Measurements from ENCODE around the gene PRRG1.
A peak's percentile ranks its signal among the peaks of the same experiment; 100 is the strongest.
"Not testable (repeated sequence)": the region's sequence is repeated elsewhere in the genome, so short reads cannot be mapped to it uniquely, and the experiment has no call there.

The PRRG1 gene

DNA sequence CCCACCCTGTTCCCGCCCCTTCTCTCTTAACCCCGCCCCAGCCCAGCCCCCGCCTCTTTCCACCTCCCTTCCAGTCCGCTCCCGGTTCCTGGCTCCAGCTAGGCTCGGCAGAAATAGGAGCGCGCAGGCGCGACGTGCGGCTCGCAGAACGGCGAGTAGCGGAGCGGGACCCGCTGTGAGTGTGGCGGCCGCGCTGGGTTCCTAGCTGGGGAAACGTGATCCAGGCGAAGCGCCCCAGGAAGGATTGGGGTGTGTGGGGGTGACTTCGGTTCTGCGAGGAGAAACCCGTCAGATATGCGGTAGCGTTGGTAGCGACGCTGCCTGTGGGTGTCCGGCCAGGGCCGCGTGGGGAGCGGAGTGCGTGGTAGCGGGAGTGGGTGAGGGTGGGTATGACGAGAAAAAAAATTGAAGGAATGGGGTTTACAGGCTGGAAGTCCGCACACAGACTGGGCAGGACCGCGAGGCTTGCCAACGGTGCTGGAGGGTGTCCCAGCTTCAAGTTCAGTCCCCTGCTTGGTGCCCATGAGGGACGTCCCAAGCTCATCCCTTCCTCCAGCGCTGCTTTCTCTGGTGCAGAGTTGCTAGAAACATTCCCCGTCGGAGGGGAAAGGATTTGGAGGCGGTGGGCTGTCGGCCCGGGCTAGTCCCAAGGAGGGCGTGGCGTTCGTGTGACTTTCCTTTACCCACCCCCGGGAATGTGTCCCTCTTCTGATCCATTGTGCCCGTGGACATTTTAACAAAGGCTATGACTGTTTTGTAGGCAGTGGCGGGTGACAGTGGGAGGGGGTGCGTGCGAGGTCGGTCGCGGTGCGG lies at the start of gene PRRG1:
PRRG1 (plus strand) TSS at position 144 of the 813 bp plus-strand sequence. CDS start 56,886 bp downstream, outside the sequence.
- peak; percentile 86 for DNase-seq (ENCODE audit: low spot score)

DNA sequence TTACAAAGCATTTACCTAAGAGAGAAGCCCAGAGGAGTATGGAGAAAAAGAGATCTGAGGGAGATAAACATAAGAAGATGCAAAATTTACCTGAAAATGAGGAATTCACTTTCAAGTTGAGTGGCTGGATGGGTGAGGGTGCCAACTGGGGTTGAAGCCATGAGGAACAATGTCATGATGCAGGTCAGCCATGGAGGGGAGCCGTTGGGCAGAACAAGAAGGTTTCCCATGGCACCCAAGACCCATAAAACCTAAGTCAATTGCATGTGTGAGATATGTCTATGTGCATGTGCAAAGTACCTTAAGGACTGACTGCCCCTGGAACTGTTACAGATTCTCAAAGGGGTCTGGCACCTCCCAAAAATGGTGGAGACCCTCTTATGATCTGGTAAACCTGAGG lies 46.6 kb upstream of the PRRG1 start:
- DNase-seq (ENCODE audit: low spot score): no peak

DNA sequence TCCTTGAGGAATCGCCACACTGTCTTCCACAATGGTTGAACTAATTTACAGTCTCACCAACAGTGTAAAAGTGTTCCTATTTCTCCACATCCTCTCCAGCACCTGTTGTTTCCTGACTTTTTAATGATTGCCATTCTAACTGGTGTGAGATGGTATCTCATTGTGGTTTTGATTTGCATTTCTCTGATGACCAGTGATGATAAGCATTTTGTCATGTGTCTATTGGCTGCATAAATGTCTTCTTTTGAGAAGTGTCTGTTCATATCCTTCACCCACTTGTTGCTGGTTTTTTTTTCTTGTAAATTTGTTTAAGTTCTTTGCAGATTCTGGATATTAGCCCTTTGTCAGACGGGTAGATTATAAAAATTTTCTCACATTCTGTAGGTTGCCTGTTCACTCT lies 43.9 kb upstream of the PRRG1 start:
- not testable (repeated sequence) for DNase-seq (ENCODE audit: low spot score)

DNA sequence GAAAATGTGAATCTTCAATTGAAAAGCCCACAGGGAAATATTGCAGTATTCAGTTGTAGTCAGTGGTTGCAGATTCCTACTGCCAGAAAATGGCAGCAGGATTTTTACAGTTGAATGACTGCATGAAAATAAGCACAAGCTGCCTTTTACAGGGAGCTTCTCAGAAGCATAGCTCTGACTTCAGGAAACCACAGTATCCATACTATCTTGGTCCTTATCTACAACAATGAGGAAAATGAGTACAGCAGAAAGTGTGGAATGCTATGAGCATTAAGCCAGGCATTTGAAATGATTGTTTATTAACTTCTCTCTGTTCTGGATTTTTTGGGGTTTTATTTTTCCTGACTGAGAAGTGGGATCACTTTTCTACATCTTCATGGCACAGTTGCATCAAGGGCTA lies 34.6 kb upstream of the PRRG1 start:
- no peak for DNase-seq (ENCODE audit: low spot score)

DNA sequence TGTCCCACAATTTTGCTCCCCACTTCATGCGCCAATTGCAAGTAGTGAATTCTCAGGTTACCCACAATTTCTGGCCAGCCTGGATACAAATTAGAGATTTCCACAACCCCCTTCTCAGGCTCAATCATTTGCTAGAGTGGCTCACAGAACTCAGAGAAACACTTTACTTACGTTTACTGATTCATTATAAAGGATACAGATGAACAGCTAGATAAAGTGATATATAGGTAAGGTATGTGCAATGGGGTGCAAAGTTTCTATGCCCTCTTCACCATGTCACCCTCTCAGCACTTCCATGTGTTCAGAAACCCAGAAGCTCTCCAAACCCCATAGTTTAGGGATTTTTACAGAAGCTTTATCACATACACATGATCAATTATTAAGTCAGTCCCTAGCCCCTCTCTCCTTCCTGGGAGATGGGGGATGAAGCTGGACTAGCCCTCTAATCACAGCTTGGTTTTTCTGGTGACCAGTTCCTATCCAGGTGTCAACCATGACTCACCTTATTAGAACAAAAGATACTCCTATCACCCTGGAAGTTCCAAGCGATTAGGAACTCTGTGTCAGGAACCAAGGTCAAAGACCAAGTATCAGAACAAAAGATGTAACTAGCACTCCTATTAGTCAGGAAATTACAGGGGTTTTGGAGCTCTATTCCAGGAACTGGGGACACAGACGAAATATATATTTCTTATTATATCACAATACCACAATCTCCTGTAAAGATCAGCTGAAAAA lies 33.5 kb upstream of the PRRG1 start:
- DNase-seq (ENCODE audit: low spot score): no peak

DNA sequence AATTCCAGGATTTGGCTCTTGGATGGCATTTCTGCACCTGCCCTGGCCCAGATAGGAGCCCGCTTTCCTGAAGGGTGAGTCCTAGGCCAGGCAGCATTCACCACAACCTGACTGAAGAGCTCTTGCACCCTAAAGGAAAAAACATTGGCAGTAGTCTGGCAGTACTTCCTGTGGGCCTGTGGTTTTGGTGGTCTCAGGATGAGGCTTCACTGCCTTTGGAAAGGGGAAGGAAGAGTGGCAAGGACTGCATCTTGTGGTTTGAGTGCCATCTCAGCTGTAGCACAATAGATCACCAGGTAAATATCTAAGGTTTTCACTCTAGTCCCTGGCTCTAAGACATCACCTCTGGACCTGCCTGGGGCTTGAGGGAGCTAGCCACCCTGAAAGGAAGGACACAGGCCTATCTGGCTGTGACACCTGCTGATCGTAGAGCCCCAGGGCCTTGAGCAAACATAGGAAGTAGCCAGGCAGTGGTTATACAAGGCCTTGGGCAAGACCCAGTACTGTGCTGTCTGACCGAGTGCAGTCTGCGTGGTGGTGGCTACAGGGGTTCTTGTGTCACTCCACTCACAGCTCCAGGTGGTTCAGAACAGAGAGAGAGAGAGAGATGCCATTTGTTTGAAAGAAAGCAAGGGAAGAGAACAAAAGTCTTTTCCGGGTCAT lies 28.5 kb upstream of the PRRG1 start:
- DNase-seq (ENCODE audit: low spot score): no peak

DNA sequence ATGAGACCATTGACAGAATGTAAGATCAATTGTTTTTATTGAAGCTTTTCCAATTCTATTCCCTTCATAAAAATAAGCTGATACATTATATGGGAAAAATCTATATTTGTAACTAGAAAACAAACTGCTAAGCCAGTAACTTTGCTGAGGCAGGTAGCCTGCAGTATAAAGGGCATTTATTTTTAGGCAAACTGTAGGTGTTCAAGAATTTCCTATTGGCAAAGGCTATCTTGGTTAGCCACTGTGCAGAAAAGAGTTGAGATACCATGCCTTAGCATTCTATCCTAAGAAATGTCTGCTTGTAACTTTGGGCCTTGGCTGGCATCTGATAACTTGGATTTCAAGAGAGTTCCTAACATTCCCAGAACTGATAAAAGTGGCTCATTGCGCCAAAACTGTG lies 18.5 kb upstream of the PRRG1 start:
- DNase-seq (ENCODE audit: low spot score): no peak

DNA sequence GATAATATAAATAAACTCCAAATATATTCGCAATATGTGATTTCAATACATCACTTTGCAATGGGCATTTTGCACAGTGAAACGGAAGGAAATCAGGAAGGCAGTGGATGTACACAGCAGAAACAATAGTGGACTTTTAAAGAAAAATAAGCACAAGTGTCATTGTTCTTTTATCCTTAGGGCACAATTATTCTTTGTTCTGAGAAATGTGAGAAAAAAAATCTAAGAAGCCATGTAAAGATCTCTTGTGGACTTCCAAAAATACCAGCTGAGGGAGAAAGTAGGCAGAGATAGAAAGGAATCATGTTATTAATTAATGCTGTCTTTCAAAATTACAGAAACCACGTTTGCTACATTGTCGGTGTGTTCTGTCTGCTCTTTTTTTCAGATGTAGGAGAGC lies 17.6 kb upstream of the PRRG1 start:
- DNase-seq (ENCODE audit: low spot score): no peak

DNA sequence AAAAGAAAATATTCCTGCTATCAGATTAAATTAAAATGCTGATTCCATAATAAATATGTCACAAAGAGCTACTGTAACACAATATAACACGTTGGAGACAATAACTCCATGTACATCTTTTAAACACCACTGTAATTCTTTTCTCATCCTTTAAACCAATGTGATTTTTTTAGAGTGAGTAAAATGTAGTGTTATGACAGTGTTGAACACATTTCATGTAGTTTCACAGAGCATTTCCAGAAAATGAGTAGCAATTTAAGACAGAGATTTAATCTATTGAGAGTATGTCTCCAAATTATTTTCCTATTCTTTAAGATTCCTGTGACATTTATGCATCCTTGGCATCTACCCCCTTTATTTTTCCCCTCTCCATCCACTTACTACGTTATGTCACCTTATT lies 17.1 kb upstream of the PRRG1 start:
- DNase-seq (ENCODE audit: low spot score): no peak

DNA sequence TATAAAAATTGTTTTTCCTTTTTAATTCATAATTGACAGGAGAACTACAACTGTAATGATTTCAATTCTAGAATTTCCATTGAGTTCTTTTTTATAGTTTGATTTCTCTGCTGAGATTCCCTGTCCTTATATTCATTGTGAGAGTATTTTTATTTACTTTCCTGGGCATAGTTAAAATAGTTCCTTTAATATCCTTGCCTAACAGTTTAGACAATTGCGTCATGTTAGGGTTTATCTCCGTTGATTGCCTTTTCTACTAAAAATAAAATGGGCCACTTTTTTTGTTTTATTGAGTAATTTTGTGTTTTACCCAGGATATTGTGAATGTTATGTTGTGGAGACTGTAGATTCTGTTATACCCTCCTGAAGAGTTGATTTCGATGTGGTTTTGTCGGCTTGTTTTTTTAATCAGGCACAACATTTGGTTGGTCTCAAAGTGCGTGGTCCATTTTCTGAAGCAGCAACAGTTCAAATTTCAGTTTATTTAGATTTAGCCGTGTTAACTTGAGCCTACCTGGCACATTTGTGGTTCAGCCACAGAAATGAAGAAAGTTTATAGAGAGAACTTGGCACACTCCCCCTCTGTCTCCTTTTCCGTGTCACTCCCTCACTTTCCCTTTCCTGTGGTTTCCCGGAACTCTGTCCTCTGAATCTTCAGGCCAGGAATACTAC lies 16.0 kb upstream of the PRRG1 start:
- no peak for DNase-seq (ENCODE audit: low spot score)

DNA sequence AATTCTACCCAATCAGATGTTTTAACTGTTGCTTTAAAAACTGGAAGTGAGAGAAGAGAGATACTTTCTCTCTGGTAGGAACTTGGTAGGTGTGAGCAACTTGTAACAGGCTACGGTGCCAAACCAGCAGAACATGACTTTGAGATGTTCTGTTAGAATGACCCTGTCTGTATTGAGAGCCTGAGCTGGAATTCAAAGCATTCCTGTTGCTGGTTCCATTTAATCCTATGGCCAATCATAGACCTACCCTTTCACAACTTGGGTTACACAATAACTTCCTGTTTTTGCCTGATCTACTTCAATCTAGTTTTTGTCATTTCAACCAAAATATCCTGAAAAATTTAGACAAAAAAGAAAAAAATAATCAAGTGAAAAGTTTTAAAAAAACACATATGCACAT lies 1.7 kb upstream of the PRRG1 start:
- DNase-seq (ENCODE audit: low spot score): no peak

DNA sequence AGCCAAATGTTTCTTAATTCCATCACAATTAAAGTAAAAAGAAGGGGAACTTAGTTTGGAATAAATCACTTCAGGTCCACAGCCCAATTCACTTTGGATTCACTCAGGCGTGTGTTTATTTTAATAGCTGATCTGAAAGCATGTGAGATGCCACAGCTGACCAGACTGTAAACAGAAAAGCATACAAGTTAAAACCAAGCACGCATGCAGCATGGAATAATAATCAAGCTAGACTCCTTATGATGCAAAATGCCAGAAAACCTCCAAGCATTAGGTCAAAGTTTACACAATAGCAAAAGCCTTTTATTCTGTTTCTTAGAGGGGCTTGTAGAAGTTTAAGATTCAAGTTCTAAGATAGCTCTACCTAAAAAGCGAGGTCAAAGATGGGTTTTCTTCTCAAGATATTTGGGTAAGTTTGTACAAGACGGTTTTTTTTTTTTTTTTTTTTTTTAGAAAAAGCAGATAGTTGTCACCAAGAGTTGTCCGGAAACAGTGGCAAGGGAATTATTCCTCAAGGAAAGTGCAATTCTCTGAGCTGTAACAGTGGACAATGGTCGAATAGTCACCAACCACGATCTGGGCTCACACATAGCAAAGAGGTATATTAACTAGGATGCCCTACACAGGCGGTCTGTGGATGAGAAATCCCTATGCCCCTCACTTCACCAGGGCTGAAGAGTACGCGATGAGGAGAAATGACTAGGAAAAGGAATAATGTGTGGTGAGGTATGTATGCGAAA lies 763 bp upstream of the PRRG1 start:
- no peak for DNase-seq (ENCODE audit: low spot score)

DNA sequence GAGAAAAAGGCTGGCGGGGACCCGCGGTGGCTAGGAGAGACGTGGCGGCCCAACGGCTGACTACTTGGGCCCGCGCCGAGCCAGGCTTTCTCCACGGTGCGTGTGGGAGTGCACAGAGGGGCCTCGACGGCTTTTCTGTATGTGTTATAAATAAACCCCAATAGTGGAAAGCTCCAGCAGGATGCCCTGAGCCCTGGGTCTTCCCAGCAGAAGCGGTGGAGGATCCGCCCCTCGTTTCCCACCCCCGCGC lies 268 bp upstream of the PRRG1 start:
- no peak for DNase-seq (ENCODE audit: low spot score)

DNA sequence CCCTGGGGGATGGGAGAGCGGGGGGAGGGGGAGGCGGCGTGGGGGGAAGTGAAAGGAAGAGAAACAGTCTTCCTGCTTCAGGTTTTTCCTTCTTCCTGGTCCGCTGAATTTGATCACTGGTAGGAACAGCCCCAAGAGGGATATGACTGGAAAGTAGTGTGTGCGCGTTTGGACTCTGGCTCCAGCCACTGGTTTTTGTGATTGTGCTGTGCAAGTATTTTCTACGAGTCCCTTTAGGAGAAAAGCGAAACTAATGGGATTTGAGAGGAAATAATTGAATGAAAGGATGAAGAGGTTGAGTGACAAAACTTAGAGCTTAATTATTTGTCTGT lies 836 bp downstream of the PRRG1 start:
- DNase-seq (ENCODE audit: low spot score): no peak

DNA sequence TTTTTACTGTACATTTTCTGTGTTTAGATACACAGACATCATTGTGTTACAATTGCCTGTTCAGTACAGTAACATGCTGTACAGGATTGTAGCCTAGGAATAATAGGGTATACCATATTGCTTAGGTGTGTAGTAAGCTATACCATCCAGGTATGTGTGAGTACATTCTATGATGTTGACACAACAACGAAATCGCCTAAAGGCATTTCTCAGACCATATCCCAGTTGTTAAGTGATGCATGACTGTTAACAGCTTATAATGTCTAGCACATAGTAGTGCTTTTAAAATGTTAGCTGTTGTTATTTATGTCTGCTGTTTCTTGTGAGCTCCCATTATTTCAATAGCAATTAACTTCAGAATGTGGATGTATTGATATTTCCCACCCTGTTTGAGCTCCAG lies 4.5 kb downstream of the PRRG1 start:
- no peak for DNase-seq (ENCODE audit: low spot score)

DNA sequence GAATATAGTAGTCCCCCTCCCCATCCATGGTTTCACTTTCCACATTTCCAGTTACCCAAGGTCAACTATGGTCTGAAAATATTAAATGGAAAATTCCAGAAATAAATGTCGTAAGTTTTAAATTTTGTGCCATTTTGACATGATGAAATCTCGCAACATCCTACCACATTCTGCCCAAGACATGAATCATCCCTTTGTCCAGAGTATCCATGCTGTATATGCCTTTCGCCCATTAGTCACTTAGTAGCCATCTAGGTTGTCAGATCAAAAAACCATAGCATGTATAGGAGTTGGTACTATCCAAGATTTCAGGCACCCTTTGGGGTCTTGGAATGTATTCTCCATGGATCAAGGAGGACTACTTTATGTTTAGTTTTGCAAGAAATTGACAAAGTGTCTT lies 8.3 kb downstream of the PRRG1 start:
- DNase-seq (ENCODE audit: low spot score): no peak

DNA sequence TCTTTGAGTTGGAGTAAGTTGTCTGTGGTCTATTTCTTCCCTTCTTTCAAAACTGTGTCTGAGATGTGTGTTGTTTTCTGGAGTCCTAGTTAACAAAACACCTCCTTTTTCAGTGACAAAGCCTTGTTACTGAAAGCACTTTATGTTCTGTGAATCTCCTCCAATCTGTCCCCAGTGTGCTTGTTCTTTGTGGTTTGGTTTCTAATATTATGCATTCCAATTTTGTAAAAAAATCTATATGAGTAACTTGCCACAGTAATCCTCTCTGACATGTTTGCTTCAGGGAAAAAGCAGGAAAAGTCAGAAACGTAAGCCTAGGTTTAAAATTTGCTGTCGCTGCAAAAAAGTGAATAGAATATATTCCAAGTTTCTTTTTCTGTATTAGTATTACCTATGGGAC lies 12.4 kb downstream of the PRRG1 start:
- DNase-seq (ENCODE audit: low spot score): no peak

DNA sequence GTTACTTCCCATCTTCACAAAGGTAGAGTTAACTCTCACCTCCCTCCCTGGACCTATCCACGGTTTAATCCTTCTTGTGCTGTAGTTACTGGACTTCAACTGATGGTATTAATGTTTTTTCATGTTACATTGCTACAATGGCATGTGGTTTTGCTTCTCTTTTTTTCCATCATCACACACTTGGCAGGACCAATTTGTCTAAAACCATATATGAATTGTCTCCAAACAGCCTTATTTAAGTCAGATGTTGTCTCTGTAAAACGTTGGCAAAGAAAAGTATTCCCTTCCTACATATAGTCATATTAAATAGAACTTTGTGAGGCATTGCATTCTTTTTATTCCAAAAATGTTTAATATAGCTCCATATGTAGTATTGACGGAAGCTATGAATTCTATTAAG lies 15.5 kb downstream of the PRRG1 start:
- DNase-seq (ENCODE audit: low spot score): no peak

DNA sequence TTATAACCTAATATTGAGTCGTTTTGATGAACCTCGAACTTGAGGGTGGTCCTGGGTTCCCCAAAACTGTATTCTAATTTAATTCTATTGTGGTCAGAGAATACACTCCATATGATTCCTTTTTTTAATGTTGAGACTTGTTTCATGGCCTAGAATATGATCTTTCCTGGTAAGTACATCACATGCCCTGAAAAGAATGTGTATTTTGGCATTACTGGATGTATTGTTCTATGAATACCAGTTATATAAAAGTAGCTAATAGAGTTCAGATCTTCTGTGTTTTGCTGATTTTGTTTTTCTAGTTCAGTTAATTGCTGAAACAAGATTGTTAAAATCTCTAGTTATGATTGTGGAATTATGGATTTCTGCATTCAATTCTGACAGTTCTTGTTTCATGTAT lies 18.8 kb downstream of the PRRG1 start:
- no peak for DNase-seq (ENCODE audit: low spot score)

DNA sequence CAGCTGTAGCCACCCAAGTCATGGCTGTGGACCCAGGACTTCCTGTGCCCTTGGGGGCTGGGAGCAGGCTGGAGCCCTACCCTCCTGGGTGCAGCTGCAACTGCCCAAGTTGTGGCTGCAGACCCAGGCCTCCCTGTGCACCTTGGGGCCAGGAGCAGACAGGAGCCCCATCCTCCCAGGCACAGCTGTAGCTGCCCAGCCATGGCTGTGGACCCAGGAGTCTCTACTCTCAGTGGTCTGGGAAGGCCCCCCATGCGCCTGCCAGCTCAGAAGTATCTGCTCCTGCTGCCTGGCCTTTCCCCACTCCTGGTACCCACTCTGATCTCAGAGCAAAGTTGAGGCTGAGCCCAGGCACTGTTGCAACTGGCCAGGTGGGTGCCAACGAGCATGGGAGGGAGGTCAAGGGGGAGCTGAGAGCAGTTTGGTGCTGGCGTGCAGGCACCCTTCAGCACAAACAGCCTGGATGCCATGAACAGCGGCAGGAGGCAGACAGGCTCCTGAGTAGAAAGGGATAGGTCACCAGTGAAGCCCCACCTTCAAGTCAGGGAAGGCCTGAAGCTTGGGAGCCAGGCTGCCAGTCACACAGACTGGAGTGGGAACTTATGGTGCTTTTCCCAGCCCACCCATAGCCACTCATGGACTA lies 21.5 kb downstream of the PRRG1 start:
- no peak for DNase-seq (ENCODE audit: low spot score)

DNA sequence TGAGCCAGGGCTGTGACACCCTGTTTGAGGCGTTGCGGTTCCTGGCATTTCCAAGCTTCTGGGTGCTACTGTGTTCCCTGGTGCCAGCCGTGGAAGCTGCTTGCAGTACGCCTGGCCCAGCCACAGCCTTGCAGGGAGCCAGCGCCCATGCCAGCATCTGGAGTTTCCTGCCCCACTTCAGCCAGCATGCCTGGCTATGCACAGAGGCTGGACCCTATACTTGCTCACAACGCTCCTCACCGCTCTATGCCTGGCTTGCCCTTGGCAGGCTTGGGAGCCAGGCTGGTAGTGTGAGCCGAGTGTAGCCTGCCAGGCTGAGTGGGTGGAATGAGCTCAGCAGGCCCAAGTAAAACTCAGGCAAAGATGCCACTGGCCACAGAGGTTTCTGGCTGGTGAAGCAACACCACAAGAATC lies 22.4 kb downstream of the PRRG1 start:
- no peak for DNase-seq (ENCODE audit: low spot score)

DNA sequence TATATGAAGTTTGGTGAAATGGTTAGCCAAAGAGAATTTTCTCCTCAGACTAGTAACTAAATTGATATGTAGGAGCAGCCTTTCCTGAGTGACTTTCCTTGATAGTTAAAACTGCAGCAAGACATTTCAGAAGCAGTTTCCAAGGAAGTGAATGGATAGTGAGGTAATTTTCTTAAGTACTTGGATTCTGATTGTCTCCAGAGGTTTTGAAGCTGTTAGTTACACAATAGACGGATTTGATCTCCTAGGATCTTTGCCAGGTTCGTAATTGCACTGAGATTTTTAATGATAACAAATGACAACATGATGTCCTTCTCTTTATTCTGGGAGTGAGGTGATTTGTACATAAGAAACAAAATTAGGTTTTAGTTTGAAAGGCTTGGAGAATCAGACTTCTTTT lies 29.2 kb downstream of the PRRG1 start:
- no peak for DNase-seq (ENCODE audit: low spot score)
